ENCODE data around the gene TMEM150A. TPM values are rescaled to one million over a fixed set of nuclear protein-coding genes. Genes with fewer than 3 reads are reported as not detected.

Gene TMEM150A
- total and polyA plus RNA-seq, 2 of the 13 experiments (the other 11 are each of a cell fraction or from before 2014, with no cell fraction given): 30.1 to 70.4 TPM

DNA sequence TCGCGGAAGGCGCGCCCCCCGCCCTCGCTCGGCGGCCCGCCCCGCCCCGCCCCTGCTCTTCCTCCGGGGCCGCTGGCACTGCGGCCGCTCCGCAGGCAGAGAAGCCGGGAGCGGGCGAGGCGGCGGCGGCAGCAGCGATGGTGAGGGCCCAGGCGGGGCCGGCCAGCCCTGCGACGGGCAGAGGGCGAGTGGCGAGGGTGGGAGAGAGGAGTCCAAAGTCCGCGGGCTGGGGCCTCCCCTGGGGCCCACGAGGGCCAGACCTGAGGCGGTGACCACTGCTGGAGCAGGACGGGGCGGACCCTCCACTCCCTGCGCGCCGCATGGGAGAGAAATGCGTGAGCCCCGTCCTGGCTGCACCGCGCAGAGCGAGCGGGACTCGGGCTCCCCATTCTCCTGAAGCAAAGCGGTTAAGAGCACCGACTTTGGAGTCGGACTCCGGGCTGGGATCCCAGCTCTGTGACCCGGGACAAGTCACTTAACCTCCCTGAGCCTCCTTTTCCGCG is 18.1 kb downstream of the TMEM150A start, which contains the start of gene VAMP5 (continued):
- TF ChIP-seq SNAPC4 (CRISPR knock-in tag; IDR thresholded peaks at IDR 0.05): peak; percentile 44; the same call in 1 of the 2 replicates
- TF ChIP-seq PCBP1 (IDR thresholded peaks at IDR 0.05; ENCODE audit: borderline replicate concordance, low read depth, low read length): no peak
- peak; percentile 77 for TF ChIP-seq HDAC1 (CRISPR knock-in tag; IDR thresholded peaks at IDR 0.05)
- no peak for TF ChIP-seq JUN (CRISPR knock-in tag; IDR thresholded peaks at IDR 0.05)
- TF ChIP-seq ZNF749 (CRISPR knock-in tag; IDR thresholded peaks at IDR 0.05; ENCODE audit: borderline replicate concordance): peak; percentile 45
- TF ChIP-seq, protein P1, sequence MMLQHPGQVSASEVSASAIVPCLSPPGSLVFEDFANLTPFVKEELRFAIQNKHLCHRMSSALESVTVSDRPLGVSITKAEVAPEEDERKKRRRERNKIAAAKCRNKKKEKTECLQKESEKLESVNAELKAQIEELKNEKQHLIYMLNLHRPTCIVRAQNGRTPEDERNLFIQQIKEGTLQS (CRISPR knock-in tag; IDR thresholded peaks at IDR 0.05): peak; percentile 64
- TF ChIP-seq ARNT (IDR thresholded peaks at IDR 0.05): no peak
- TF ChIP-seq ZNF598 (CRISPR knock-in tag; IDR thresholded peaks at IDR 0.05; ENCODE audit: borderline replicate concordance): no peak
- peak; percentile 81 for TF ChIP-seq ARID4A (CRISPR knock-in tag; IDR thresholded peaks at IDR 0.05; ENCODE audit: borderline replicate concordance)
- TF ChIP-seq MAFF (IDR thresholded peaks at IDR 0.05; ENCODE audit: low read depth, low read length): no peak
- peak; percentile 53; the same call in 1 of the 2 replicates for TF ChIP-seq NCOR1 (IDR thresholded peaks at IDR 0.05; ENCODE audit: borderline replicate concordance, low read length)
- 0 out of 2 replicates have a peak, but pooled peaks have one; percentile 39 for TF ChIP-seq JUND (CRISPR knock-in tag; IDR thresholded peaks at IDR 0.05)
- no peak for TF ChIP-seq ZNF550 (CRISPR knock-in tag; IDR thresholded peaks at IDR 0.05; ENCODE audit: borderline replicate concordance)
- no peak; the same call in 1 of the 2 replicates for TF ChIP-seq ZZZ3 (CRISPR knock-in tag; IDR thresholded peaks at IDR 0.05; ENCODE audit: borderline replicate concordance)
- TF ChIP-seq EZH2 (conservative IDR thresholded peaks at IDR 0.05; ENCODE audit: low read depth, low read length): no peak
- TF ChIP-seq, protein P2, sequence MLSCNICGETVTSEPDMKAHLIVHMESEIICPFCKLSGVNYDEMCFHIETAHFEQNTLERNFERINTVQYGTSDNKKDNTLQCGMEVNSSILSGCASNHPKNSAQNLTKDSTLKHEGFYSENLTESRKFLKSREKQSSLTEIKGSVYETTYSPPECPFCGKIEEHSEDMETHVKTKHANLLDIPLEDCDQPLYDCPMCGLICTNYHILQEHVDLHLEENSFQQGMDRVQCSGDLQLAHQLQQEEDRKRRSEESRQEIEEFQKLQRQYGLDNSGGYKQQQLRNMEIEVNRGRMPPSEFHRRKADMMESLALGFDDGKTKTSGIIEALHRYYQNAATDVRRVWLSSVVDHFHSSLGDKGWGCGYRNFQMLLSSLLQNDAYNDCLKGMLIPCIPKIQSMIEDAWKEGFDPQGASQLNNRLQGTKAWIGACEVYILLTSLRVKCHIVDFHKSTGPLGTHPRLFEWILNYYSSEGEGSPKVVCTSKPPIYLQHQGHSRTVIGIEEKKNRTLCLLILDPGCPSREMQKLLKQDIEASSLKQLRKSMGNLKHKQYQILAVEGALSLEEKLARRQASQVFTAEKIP (CRISPR knock-in tag; IDR thresholded peaks at IDR 0.05; ENCODE audit: borderline replicate concordance): no peak
- peak; percentile 88 for TF ChIP-seq ARNTL (CRISPR knock-in tag; IDR thresholded peaks at IDR 0.05)
- TF ChIP-seq ZNF431 (CRISPR knock-in tag; IDR thresholded peaks at IDR 0.05; ENCODE audit: borderline replicate concordance, low read depth): peak; percentile 78; the same call in 1 of the 2 replicates
- TF ChIP-seq ZSCAN31 (CRISPR knock-in tag; IDR thresholded peaks at IDR 0.05; ENCODE audit: low read depth): peak; percentile 85
